ENCODE data around the gene ZIC1.

ZIC1 gene

DNA sequence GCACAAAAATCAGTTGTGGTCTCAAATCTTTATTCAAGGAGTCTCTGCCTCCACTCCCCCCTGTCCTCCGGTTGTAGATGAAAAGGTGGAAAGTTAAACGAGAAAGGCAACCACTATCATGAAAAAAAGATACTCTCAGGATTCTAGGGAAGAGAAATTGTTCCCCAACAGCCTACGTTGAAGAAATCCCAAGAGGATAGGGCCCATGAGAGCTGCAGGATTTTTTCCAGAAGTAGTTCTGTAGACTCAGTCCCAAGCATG, 14.3 kb downstream of the ZIC1 start:
- TF ChIP-seq ZFX (IDR thresholded peaks at IDR 0.05) = no peak
- TF ChIP-seq, protein P1, sequence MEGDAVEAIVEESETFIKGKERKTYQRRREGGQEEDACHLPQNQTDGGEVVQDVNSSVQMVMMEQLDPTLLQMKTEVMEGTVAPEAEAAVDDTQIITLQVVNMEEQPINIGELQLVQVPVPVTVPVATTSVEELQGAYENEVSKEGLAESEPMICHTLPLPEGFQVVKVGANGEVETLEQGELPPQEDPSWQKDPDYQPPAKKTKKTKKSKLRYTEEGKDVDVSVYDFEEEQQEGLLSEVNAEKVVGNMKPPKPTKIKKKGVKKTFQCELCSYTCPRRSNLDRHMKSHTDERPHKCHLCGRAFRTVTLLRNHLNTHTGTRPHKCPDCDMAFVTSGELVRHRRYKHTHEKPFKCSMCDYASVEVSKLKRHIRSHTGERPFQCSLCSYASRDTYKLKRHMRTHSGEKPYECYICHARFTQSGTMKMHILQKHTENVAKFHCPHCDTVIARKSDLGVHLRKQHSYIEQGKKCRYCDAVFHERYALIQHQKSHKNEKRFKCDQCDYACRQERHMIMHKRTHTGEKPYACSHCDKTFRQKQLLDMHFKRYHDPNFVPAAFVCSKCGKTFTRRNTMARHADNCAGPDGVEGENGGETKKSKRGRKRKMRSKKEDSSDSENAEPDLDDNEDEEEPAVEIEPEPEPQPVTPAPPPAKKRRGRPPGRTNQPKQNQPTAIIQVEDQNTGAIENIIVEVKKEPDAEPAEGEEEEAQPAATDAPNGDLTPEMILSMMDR (conservative IDR thresholded peaks at IDR 0.05) = no peak
- H3K27ac ChIP-seq = no peak overlapping the region

DNA sequence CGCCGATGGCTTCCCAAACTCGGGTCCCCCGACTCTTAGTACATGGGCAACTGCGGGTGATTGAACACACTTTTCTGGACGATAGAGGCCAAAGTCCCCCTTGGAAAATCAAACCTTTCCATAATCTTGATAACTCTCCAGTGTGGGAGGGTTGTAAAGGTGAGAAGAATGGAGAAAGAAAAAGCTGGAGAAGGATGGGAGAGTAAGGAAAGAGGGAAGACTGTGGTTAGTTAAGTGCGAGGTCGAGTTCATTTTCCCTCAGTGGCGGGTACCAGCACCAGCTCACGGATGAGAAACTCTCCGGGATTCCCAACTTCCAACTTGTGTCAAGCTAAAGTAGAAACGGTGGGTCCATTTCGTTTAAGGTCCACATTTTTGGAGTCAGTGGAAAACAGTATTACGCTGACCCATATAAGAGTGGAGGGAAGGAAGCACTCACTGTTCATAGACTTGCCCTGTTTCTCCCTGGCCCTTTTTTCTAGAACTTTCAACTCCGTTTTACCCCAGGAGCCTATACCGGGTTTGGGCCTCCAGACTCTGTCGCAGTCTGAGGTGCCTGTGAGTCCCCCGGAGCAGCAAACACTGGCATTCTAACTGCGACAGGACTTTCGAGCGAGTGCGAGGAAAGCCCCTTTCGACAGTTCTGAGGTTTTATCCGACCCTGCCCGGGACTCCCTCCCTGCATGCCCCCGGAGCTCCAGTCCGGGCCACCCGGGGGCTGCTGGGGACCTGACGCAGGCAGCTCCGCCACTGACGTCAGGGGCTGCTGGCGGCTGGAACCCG, 14.8 kb downstream of the ZIC1 start:
- no peak for TF ChIP-seq ZFX (IDR thresholded peaks at IDR 0.05)
- TF ChIP-seq, protein P1 (conservative IDR thresholded peaks at IDR 0.05) = no peak
- no peak overlapping the region for H3K27ac ChIP-seq

GRCh38 chr3:147424581-147425387, 15.6 kb downstream of the ZIC1 start:
- no peak for TF ChIP-seq ZFX (IDR thresholded peaks at IDR 0.05)
- TF ChIP-seq, protein P1 (conservative IDR thresholded peaks at IDR 0.05) = no peak
- no peak overlapping the region for H3K27ac ChIP-seq

GRCh38 chr3:147425388-147425850, 16.3 kb downstream of the ZIC1 start:
- TF ChIP-seq ZFX (IDR thresholded peaks at IDR 0.05) = no peak
- TF ChIP-seq, protein P1 (conservative IDR thresholded peaks at IDR 0.05) = no peak
- H3K27ac ChIP-seq = no peak overlapping the region

DNA sequence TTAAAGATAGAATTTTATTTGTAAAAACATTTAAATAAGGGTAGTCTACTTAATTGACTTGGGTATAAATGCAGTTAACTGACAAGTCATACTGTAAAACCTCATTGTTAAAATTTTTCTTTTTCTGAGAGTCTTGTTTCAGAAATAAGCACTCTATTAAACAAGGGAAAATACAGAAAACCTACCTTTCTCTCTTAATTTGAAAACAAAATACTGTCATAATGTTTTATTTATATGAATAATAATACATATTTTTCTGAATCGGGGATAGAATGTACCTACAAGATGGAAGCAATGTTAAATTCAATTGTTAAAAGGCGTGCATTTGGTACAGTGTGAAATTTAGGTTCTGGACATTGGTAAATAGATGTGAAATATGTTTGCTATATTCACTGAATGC, 17.8 kb downstream of the ZIC1 start:
- no peak for TF ChIP-seq ZFX (IDR thresholded peaks at IDR 0.05)
- TF ChIP-seq, protein P1 (conservative IDR thresholded peaks at IDR 0.05) = no peak
- H3K27ac ChIP-seq = no peak overlapping the region

DNA sequence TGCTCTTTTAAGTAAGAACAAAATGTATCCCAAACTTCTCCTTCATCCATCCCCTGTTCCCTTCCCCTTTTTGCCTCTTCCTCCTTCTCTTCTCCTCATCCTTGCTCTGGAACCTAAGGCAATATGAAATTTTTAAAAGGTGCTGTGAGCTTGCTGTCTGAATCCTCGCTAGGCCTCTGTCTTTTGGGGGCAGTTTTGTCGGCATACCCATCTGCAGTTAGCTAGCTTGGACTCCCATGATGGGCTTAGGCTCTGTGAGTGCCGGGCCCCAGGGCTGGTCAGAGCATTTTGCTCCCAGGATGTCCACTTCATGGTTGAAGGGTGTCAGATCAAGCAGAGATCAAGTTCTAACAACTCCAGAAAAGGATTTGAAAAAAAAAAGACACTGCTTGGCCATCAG, 18.6 kb downstream of the ZIC1 start:
- H3K27ac ChIP-seq = no peak overlapping the region
- TF ChIP-seq ZFX (IDR thresholded peaks at IDR 0.05) = no peak
- TF ChIP-seq, protein P1 (conservative IDR thresholded peaks at IDR 0.05) = no peak

DNA sequence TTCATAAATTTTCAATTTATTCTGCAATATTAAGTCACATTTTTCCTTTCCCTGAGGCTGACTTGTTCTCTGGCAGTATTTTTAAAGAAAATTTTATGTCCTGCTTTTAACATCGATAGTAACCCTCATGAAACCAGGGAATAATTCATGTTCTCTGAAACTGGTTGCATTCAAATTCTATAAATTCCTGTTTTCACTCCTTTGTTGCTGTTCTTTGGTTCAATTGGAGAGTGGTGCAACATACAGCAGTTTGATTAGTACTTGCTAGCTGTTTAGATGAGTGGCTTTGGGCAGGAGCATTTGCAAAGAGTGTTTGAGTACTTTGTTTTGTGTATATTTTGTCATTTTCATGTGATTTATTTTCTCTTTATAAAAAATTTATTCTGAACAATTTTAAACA, 19.2 kb downstream of the ZIC1 start:
- H3K27ac ChIP-seq = no peak overlapping the region
- TF ChIP-seq, protein P1 (conservative IDR thresholded peaks at IDR 0.05) = no peak
- TF ChIP-seq ZFX (IDR thresholded peaks at IDR 0.05) = no peak
